Brain microvascular endothelial cell (primary cell): ENCODE measurements around the gene ADD3.
"Not testable (repeated sequence)": the region's sequence is repeated elsewhere in the genome, so short reads cannot be mapped to it uniquely, and the experiment has no call there.

Source experiments
- DNase-seq: peaks from one replicate; pipeline ENCODE4 v3.0.0-alpha.2; 2020
- H3K27ac ChIP-seq: fragments of 250-450 bp; sonication (Bioruptor Pico); 2 replicates; pipeline ENCODE4 v1.5.1; 2020; ENCODE audit warnings: mild to moderate bottlenecking, moderate library complexity
- H3K27me3 ChIP-seq: fragments of 250-450 bp; sonication (Bioruptor Pico); replicated peaks from 2 replicates; pipeline ENCODE4 v1.5.1; 2020; ENCODE audit warnings: mild to moderate bottlenecking
- H3K36me3 ChIP-seq: fragments of 250-450 bp; sonication (Bioruptor Pico); replicated peaks from 2 replicates; pipeline ENCODE4 v1.5.1; 2020; ENCODE audit warnings: mild to moderate bottlenecking
- H3K4me3 ChIP-seq: 2 replicates; pipeline ENCODE4 v1.5.1; 2011; ENCODE audit warnings: low read depth, mild to moderate bottlenecking, control low read depth, low read length, moderate library complexity
- CTCF ChIP-seq: IDR thresholded peaks from 2 replicates; pipeline ENCODE4 v1.5.1; 2011; ENCODE audit warnings: low read depth, mild to moderate bottlenecking, moderate library complexity, low read length, control low read depth, inconsistent platforms; ENCODE audit errors: missing control alignments
- in situ Hi-C: cut with HindIII; loops from 2 replicates; pipeline ENCODE4 v1.10.0; 2017; ENCODE audit warnings: low sequenced_read_pairs, low pct_ligation_motif_present

ADD3 gene

GRCh38 chr10:110129490-110129889 lies 121.7 kb downstream of the ADD3 start:
- no peaks in the 10 kb centered on the region for H3K27me3 ChIP-seq
- in situ Hi-C loops, result no loop called here
- H3K27ac ChIP-seq, result no peak overlapping the region
- no peak for TF ChIP-seq CTCF
- no peak overlapping the region for H3K4me3 ChIP-seq
- H3K36me3 ChIP-seq, result peaks cover 54% of the 10 kb centered on the region
- DNase-seq, result no peak

- H3K27me3 ChIP-seq, result no peaks in the 10 kb centered on the region
- H3K4me3 ChIP-seq, result no peak overlapping the region
- no peak overlapping the region for H3K27ac ChIP-seq
- DNase-seq, result no peak
- TF ChIP-seq CTCF, result no peak
- H3K36me3 ChIP-seq, result peaks cover 33% of the 10 kb centered on the region
- in situ Hi-C loops, result no loop called here
Observed at GRCh38 chr10:110134917-110135316, 127.1 kb downstream of the ADD3 start.

GRCh38 chr10:110135836-110136235 lies 128.1 kb downstream of the ADD3 start:
- H3K27me3 ChIP-seq, in situ Hi-C loops, DNase-seq, H3K27ac ChIP-seq, H3K4me3 ChIP-seq: not testable (repeated sequence)
- H3K36me3 ChIP-seq, result peaks cover 26% of the 10 kb centered on the region

GRCh38 chr10:110137142-110137545 lies 129.4 kb downstream of the ADD3 start:
- in situ Hi-C loops, result no loop called here
- Histone ChIP-seq H3K36me3 (peaks cover 15% of the 10 kb centered on the region), H3K27me3 (no peaks in the 10 kb centered on the region), H3K4me3 (no peak overlapping the region), H3K27ac (no peak overlapping the region)
- DNase-seq, result peak; percentile 67
- TF ChIP-seq CTCF, result peak; percentile 56

- peak; percentile 42 for TF ChIP-seq CTCF
- Histone ChIP-seq H3K4me3 (no peak overlapping the region), H3K27ac (no peak overlapping the region), H3K36me3 (peaks cover 6% of the 10 kb centered on the region), H3K27me3 (no peaks in the 10 kb centered on the region)
- peak; percentile 16 for DNase-seq
- in situ Hi-C loops, result no loop called here
Observed at GRCh38 chr10:110138197-110138812, 130.5 kb downstream of the ADD3 start.

GRCh38 chr10:110141185-110141584 lies 133.4 kb downstream of the ADD3 start:
- Histone ChIP-seq H3K27me3 (no peaks in the 10 kb centered on the region), H3K4me3 (no peak overlapping the region), H3K36me3 (no peaks in the 10 kb centered on the region), H3K27ac (no peak overlapping the region)
- DNase-seq, result peak; percentile 24
- in situ Hi-C loops, result no loop called here
- TF ChIP-seq CTCF, result no peak
